ENCODE data around the gene ZNF343. TPM values are rescaled to one million over a fixed set of nuclear protein-coding genes. Genes with fewer than 3 reads are reported as not detected.

The ZNF343 gene
- total RNA-seq = 10 to 100 TPM in 3 of 4 donors, 1 to 10 TPM in 1; 8.9 to 13.9 (median 10.2) TPM

DNA sequence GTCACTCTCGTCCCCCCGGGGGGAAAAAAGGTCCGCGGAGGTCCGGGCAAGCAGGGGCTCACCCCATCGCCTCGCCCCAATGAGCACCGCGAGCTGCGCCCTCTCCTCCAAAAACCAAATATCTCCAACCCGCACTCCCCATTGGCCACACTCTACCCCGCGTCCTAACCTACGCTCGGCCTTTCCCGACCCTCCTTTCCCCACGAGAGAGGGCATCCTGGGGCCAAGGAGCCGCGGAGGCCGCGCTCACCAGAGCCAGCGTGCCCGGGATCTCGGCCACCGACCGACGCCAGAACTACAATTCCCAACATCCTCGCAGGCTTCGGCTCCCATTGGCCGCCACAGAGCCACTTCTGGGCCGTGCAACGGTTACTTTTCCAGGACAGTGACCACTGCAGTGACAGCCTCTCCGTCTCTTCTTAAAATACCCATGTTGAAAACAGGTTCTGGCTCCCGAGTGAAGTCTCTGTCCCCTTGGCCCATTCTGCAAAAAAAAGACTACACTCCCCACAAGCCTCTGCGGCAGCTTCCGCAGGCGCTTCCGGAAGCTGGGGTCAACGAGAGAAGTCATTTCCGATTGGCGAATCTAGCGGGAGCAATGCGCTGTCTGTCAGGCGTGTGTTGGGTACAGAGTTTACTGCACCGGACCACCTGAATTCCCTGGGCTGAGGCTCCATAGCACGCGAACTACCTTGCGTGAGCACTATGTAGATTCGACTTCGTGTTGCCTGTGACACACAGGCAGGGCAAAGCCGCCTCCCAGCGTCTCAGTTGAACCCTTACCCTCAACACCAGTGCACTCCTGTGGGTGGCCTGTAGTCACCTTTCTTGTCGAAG lies at the start of gene ZNF343:
Gene ZNF343, minus strand, starts transcription at position 285 of the 837 bp plus-strand sequence. CDS start 15,020 bp downstream, outside the sequence.
- no peak for TF ChIP-seq CTCF (IDR thresholded peaks at IDR 0.05; ENCODE audit: low read depth)

DNA sequence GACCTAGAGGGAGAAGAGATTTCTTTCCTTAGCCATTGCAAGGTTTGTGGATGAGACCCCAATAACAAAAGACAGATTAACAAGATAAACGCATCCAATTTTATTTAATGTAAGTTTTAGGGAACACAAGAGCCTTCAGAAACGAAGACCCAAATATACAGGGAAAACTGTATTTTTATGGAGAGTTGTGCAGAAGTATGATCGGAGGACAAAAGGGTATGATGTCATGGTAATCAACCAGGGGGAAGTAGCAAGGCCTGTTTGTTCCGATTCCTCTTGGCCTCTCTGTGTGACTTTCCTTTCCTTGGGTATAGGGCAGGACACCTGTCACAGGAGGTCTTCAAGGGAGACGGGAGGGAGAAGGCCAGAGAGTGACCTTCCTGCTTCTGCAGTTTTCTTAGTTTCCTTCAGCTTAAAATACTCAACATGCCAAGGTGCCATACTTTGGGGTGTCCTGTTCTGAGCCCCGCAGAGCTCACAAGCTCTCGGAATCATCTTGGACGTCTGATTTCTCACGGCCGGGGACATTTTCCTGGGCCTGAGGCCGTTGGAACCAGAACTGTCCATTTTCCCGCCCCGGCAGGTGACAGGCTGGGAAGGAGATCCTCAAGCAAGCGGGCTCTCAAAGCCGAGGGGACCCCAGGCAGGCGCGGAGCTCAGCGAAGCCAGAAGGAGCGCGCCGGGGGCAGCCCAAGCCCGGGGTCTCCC lies 49.3 kb upstream of the ZNF343 start:
- no peak for TF ChIP-seq CTCF (IDR thresholded peaks at IDR 0.05; ENCODE audit: low read depth)

DNA sequence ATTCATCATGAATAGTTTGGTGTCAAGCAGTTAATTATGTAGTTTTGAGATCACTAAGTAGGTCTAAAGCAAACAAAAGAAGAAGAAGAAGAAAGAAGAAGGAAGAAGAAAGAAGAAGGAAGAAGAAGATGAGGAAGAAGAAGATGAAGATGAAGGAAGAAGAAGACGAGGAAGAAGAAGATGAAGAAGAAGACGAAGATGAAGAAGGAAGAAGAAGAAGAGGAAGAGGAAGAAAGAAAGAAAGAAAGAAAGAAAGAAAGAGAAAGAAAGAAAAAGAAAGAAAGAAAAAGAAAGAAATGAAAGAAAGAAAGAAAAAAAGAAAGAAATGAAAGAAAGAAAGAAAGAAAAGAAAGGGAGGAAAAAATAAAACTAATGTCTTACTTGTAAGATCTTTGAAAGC lies 36.9 kb upstream of the ZNF343 start:
- no peak for TF ChIP-seq CTCF (IDR thresholded peaks at IDR 0.05; ENCODE audit: low read depth)

- no peak for TF ChIP-seq CTCF (IDR thresholded peaks at IDR 0.05; ENCODE audit: low read depth)
Measured at GRCh38 chr20:2544211-2544610, 35.5 kb upstream of the ZNF343 start.

- TF ChIP-seq CTCF (IDR thresholded peaks at IDR 0.05; ENCODE audit: low read depth) = no peak
Measured at GRCh38 chr20:2542361-2542760, 33.6 kb upstream of the ZNF343 start.

DNA sequence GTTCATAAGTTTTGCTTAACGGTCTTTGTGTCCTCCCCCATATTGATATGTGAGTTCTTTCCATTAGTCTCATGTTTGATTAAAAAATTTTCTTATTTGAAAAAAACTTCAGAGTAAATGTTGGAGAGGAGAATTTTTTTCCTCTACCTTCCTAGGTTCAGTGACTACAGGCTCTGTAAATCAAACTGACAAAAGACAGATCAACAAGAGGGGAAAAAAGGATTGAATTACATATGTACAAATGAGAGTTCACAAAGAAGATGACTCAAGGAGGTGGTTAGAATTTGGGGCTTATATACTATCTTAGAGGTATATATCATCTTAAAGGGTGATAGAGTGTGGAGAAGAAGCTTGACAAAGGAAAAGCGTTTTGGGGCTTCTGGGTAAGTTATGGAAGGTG lies 33.2 kb upstream of the ZNF343 start:
- no peak for TF ChIP-seq CTCF (IDR thresholded peaks at IDR 0.05; ENCODE audit: low read depth)

Data from subcutaneous adipose tissue (tissue), 4 donors.